Cardiac muscle cell (in vitro differentiated cells and primary cell): ENCODE results near the gene PPP2R3B. TPM values are rescaled to one million over a fixed set of nuclear protein-coding genes. Genes with fewer than 3 reads are reported as not detected.
"Not testable (repeated sequence)": the region's sequence is repeated elsewhere in the genome, so short reads cannot be mapped to it uniquely, and the experiment has no call there.

Source experiments
- DNase-seq, 2 donors: peaks; one replicate each; pipeline versions ENCODE4 v3.0.0 to v3.0.0-alpha.2; 2010 to 2017; ENCODE audit warnings: low read depth in 1 of 2, low spot score in 1 of 2
- H3K27ac ChIP-seq: fragments of 200-600 bp; sonication (generic); 2 replicates; pipeline ENCODE4 v1.5.1; 2016
- H3K27me3 ChIP-seq: fragments of 200-600 bp; sonication (generic); 2 replicates; pipeline ENCODE4 v1.6.0; 2016; ENCODE audit warnings: control low read depth
- H3K36me3 ChIP-seq: fragments of 200-600 bp; sonication (generic); 2 replicates; pipeline ENCODE4 v1.5.1; 2016; ENCODE audit warnings: control low read depth
- H3K4me1 ChIP-seq: fragments of 200-600 bp; sonication (generic); 2 replicates; pipeline ENCODE4 v1.8.1; 2017; ENCODE audit warnings: low read depth, mild to moderate bottlenecking, mixed run types
- H3K4me3 ChIP-seq: fragments of 200-600 bp; sonication (generic); 2 replicates; pipeline ENCODE4 v1.5.1; 2016; ENCODE audit warnings: mild to moderate bottlenecking
- H3K9me3 ChIP-seq: fragments of 200-600 bp; sonication (generic); 2 replicates; pipeline ENCODE4 v1.5.1; 2017; ENCODE audit warnings: low read depth, mild to moderate bottlenecking, control low read depth
- polyA plus RNA-seq: library from polyadenylated mRNA; unstranded; fragments of >200 nt; fragmentation: Nextera tagmentation; extraction: Ambion mirVana; gene quantifications from 2 replicates; pipeline ENCODE4 v1.2.1, GENCODE V29; 2016
- total RNA-seq: library from RNA; depleted of rRNA; stranded (reverse); fragments of >200 nt; gene quantifications from 2 replicates; pipeline ENCODE4 v1.2.3, GENCODE V29; 2016
- TF ChIP-seq, protein P1 (sequence below): IDR thresholded peaks from 2 replicates; pipeline ENCODE4 v1.5.1; 2012; ENCODE audit warnings: low read depth, mild to moderate bottlenecking, low read length

Gene PPP2R3B
- total and polyA plus RNA-seq, 2 experiments from 2014 or later, result 142 to 155 TPM

DNA sequence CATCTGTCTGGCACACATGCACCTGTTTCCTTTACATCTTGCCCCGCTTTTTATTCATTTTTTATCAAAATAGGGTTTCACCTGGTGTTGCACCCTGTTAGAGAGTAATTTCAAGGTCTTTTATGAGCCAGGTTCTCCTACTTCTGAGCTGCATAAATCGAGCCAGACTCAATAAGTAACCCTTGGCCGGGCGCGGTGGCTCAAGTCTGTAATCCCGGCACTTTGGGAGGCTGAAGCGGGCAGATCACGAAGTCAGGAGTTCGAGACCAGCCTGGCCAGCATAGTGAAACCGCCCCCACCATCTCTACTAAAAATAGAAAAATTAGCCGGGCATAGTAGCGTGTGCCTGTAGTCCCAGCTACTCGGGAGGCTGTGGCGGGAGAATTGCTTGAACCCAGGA is 1.0 kb upstream of the PPP2R3B start:
- TF ChIP-seq, protein P1, sequence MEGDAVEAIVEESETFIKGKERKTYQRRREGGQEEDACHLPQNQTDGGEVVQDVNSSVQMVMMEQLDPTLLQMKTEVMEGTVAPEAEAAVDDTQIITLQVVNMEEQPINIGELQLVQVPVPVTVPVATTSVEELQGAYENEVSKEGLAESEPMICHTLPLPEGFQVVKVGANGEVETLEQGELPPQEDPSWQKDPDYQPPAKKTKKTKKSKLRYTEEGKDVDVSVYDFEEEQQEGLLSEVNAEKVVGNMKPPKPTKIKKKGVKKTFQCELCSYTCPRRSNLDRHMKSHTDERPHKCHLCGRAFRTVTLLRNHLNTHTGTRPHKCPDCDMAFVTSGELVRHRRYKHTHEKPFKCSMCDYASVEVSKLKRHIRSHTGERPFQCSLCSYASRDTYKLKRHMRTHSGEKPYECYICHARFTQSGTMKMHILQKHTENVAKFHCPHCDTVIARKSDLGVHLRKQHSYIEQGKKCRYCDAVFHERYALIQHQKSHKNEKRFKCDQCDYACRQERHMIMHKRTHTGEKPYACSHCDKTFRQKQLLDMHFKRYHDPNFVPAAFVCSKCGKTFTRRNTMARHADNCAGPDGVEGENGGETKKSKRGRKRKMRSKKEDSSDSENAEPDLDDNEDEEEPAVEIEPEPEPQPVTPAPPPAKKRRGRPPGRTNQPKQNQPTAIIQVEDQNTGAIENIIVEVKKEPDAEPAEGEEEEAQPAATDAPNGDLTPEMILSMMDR, result no peak
- Histone ChIP-seq H3K4me3 (peak overlapping the region; percentile 74), H3K4me1 (peaks cover 5% of the 10 kb centered on the region), H3K27ac (peak overlapping the region; percentile 99), H3K9me3 (no peaks in the 10 kb centered on the region), H3K36me3 (no peaks in the 10 kb centered on the region), H3K27me3 (no peaks in the 10 kb centered on the region)
- no peak for DNase-seq

- no peak for DNase-seq
- Histone ChIP-seq H3K36me3 (no peaks in the 10 kb centered on the region), H3K4me1 (peaks cover 5% of the 10 kb centered on the region), H3K4me3 (peak overlapping the region; percentile 74), H3K27ac (peak overlapping the region; percentile 99), H3K9me3 (no peaks in the 10 kb centered on the region), H3K27me3 (no peaks in the 10 kb centered on the region)
- TF ChIP-seq, protein P1, result no peak
Observed at GRCh38 chrX:386239-386767, 404 bp downstream of the PPP2R3B start.

DNA sequence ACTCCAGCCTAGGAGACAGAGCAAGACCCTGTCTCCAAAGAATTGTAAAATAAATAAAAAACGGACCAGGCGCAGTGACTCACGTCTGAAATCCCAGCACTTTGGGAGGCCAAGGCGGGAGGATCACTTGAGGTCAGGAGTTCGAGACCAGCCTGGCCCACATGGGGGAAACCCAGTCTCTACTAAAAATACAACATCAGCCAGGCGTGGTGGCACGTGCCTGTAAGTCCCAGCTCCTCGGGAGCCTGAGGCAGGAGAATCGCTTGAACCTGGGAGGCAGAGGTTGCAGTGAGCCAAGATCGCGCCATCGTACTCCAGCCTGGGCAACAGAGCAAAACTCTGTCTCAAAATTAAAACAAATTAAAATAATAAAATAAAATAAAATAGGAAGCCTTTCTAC is 971 bp downstream of the PPP2R3B start:
- H3K27me3 ChIP-seq, H3K4me1 ChIP-seq, H3K36me3 ChIP-seq, H3K27ac ChIP-seq, H3K9me3 ChIP-seq, DNase-seq: not testable (repeated sequence)
- peak overlapping the region; percentile 74 for H3K4me3 ChIP-seq

DNA sequence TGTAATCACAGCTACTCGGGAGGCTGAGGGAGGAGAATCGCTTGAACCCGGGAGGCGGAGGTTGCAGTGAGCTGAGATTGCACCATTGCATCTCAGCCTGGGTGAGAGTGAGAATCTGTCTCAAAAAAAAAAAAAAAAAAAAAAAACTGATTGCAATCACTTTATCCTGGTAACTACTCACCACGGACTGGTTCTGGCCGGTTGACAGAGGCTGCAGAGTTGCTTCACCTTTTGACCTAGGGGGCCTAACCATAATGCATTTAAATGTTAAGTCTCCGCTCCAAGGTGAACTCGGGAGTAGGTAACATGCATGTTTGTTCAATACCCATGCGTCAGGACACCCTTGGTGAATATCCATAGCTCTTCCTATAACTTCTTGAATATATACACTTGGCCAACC is 1.8 kb downstream of the PPP2R3B start:
- Histone ChIP-seq H3K36me3 (no peaks in the 10 kb centered on the region), H3K9me3 (no peaks in the 10 kb centered on the region), H3K27me3 (no peaks in the 10 kb centered on the region), H3K4me1 (peaks cover 5% of the 10 kb centered on the region), H3K27ac (no peak overlapping the region), H3K4me3 (no peak overlapping the region)
- DNase-seq, result no peak
- TF ChIP-seq, protein P1, result no peak

GRCh38 chrX:378443-378842 is 8.3 kb downstream of the PPP2R3B start:
- H3K4me3 ChIP-seq, result no peak overlapping the region
- H3K9me3 ChIP-seq, result no peaks in the 10 kb centered on the region
- peaks cover 4% of the 10 kb centered on the region for H3K4me1 ChIP-seq
- TF ChIP-seq, protein P1, result no peak
- H3K36me3 ChIP-seq, result no peaks in the 10 kb centered on the region
- no peak overlapping the region for H3K27ac ChIP-seq
- H3K27me3 ChIP-seq, result peaks cover 14% of the 10 kb centered on the region
- DNase-seq, result peak in 1 of 2 donors; percentile 18

DNA sequence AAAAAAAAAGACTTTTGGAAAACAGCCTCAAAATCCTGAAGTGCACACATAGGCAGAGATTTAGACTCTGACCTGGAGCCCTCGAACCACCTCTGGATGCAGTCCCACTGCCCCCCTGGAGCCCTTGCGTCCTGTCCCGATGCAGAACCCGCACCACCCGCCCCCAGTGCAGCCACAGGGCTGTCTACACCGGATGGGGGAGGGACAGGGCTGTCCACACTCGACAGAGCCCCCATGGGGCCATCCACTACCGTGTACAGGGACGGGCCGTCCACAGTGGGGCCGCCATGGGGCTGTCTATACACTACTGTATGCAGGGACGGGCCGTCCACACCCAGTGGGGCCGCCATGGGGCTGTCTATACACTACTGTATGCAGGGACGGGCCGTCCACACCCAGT is 10.5 kb downstream of the PPP2R3B start:
- DNase-seq, H3K36me3 ChIP-seq, H3K9me3 ChIP-seq, H3K4me3 ChIP-seq, H3K27ac ChIP-seq: not testable (repeated sequence)
- Histone ChIP-seq H3K27me3 (peaks cover 14% of the 10 kb centered on the region), H3K4me1 (peaks cover 18% of the 10 kb centered on the region)
